Small intestine (tissue), 7 donors: ENCODE results near the gene CAPZA1. TPM values are rescaled to one million over a fixed set of nuclear protein-coding genes. Genes with fewer than 3 reads are reported as not detected.
A peak's percentile ranks its signal among the peaks of the same experiment; 100 is the strongest.
"Not testable (repeated sequence)": the region's sequence is repeated elsewhere in the genome, so short reads cannot be mapped to it uniquely, and the experiment has no call there.

Source experiments
- DNase-seq, 2 donors: peaks; one replicate each; pipeline versions ENCODE4 v3.0.0 to v3.0.0-alpha.2; 2013
- FAIRE-seq: peaks from 2 replicates; lab custom pipeline; 2012; peaks lifted over from hg19 to GRCh38; lab: Jason Lieb, UNC
- H3K27ac ChIP-seq, 3 donors: one replicate each; pipeline ENCODE4 v1.5.1; 2013; ENCODE audit warnings: low read length in 2 of 3, mild to moderate bottlenecking in 2 of 3, control low read depth in 1 of 3, inconsistent platforms in 1 of 3, low read depth in 1 of 3, moderate library complexity in 1 of 3
- H3K27me3 ChIP-seq, 3 donors: one replicate each; pipeline ENCODE4 v1.6.1; 2013; ENCODE audit warnings: low read length in 3 of 3, inconsistent platforms in 1 of 3; ENCODE audit not compliant: control insufficient read depth in 3 of 3, insufficient read depth in 3 of 3
- H3K36me3 ChIP-seq, 3 donors: one replicate each; pipeline ENCODE4 v1.6.1; 2013; ENCODE audit warnings: low read length in 3 of 3, inconsistent platforms in 1 of 3, low read depth in 1 of 3, mild to moderate bottlenecking in 1 of 3, moderate library complexity in 1 of 3; ENCODE audit not compliant: control insufficient read depth in 3 of 3, insufficient read depth in 2 of 3
- H3K4me1 ChIP-seq, 3 donors: one replicate each; pipeline ENCODE4 v1.6.1; 2013; ENCODE audit warnings: low read length in 2 of 3, inconsistent platforms in 1 of 3, low read depth in 1 of 3, mild to moderate bottlenecking in 1 of 3, moderate library complexity in 1 of 3; ENCODE audit not compliant: control insufficient read depth in 3 of 3, insufficient read depth in 2 of 3
- H3K4me3 ChIP-seq, 3 donors: one replicate each; pipeline ENCODE4 v1.5.1; 2013; ENCODE audit warnings: low read length in 3 of 3, control low read depth in 1 of 3, inconsistent platforms in 1 of 3, low read depth in 1 of 3, mild to moderate bottlenecking in 1 of 3, moderate library complexity in 1 of 3
- H3K9me3 ChIP-seq, 2 donors: one replicate each; pipeline ENCODE4 v1.6.1; 2013; ENCODE audit warnings: low read depth in 1 of 2, low read length in 1 of 2; ENCODE audit not compliant: control insufficient read depth in 2 of 2, insufficient read depth in 1 of 2
- WGBS, 3 donors: extraction: QIAGEN DNeasy Blood & Tissue Kit; methylation state at CpG; one replicate each; pipeline ENCODE4 v1.1.7; 2013; 5-methylcytosine and 5-hydroxymethylcytosine counted together
- polyA plus RNA-seq, 4 donors: library from polyadenylated mRNA; stranded (reverse) in 3 of 4; unstranded in 1 of 4; fragments of 200-250 nt in 3 of 4; fragments of 120-200 nt in 1 of 4; gene quantifications; one replicate each; pipeline versions ENCODE4 v1.2.1 to v1.2.3, GENCODE V29; 2013
- donor health status: healthy with polysubstance abuse.
- donor health status: control.
- donor health status: control.
- donor health status: Bipolar disorder and iron deficiency.
- donor health status: healthy.

The CAPZA1 gene
- polyA plus RNA-seq, 4 donors, result 76.2 to 111 (median 92.4) TPM

DNA sequence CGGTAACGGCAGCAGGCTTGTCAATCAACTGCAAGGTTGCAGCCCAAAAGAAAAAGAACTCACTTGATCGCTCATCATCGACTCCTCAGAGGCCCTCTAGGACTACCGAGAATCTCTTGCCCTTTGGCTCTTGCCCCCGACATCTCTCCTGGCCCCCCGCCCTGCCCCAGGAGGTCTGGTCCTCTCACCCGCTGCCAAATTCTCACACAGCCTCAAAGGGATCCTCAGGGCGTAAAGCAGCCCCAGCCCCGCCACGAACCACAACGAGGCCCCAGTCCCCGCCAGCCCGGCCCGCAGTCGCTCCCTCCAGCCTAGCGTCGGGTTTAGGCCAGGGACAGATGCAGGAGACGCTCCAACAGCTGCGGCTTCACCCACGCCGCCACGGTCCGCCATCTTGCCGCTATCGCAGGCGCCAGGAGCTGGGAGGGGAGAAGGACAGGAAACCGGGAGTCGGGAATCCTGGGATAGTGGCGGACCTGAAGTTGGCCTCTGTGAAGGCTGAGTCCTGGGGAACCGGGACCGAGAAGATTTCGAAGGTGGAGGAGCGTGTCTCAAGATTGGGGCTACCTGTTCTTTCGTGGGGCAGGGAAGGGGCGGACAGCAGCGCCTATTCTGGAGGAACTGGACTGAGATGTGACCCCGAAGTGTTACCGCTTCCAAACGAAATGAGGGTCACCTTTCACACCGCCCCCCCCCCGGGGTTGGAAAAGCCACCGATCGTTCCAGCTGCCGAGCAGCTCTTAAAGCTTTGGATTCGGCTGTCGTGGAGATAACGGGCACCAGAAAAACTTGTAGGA is 713 bp upstream of the CAPZA1 start, which contains the start of gene ST7L:
TSS of gene ST7L (minus strand) at position 421 of the 797 bp plus-strand sequence. CDS start at position 393, 28 bp downstream.
- Histone ChIP-seq H3K27me3 (no peaks in the 10 kb centered on the region), H3K4me1 (peaks cover 0 to 15% (median 4%) of the 10 kb centered on the region in 3 donors), H3K4me3 (peak within 1 kb of the TSS; percentile 89 to 98 (median 93)), H3K9me3 (no peaks in the 10 kb centered on the region), H3K27ac (peak within 1 kb of the TSS; percentile 94 to 100 (median 98)), H3K36me3 (peaks cover 0 to 18% (median 0%) of the 10 kb centered on the region in 3 donors)
- DNase-seq (peak; percentile 74 to 89), FAIRE-seq (no peak)
- 0 to 1% (median 0%) methylated on average over 48 of the region's 48 CpGs for WGBS, 3 donors

- no peak for DNase-seq
- no peaks in the 10 kb centered on the region for H3K9me3 ChIP-seq
- FAIRE-seq, result no peak
- peak overlapping the region; percentile 94 to 100 (median 98) for H3K27ac ChIP-seq
- peak overlapping the region; percentile 89 to 98 (median 93) for H3K4me3 ChIP-seq
- no peaks in the 10 kb centered on the region for H3K27me3 ChIP-seq
- H3K36me3 ChIP-seq, result peaks cover 0 to 16% (median 4%) of the 10 kb centered on the region in 3 donors
- H3K4me1 ChIP-seq, result peaks cover 0 to 15% (median 9%) of the 10 kb centered on the region in 3 donors
- 0 to 1% (median 1%) methylated on average over 6 of the region's 6 CpGs for WGBS, 3 donors
Measured at GRCh38 chr1:112620377-112620695, 704 bp downstream of the CAPZA1 start.

DNA sequence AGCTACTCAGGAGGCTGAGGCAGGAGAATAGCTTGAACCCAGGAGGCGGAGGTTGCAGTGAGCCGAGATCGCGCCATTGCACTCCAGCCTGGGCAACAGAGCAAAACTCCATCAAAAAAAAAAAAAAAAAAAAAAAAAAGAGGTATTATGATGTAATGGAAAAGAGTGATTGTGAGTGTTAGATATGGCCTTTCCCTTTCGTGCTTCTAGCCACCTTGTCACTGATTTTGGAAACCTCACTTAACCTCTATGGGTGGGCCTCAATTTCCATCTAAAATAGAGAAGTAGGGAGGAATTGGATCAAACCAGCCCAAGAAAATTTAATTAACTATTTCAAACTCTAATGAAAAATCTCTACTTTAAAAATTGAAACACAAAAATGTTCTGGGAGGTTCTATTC is 4.9 kb downstream of the CAPZA1 start:
- not testable (repeated sequence) for DNase-seq, H3K27me3 ChIP-seq, H3K27ac ChIP-seq, H3K4me3 ChIP-seq, H3K9me3 ChIP-seq, FAIRE-seq
- Histone ChIP-seq H3K36me3 (peaks cover 0 to 18% (median 10%) of the 10 kb centered on the region in 3 donors), H3K4me1 (peaks cover 0 to 11% (median 9%) of the 10 kb centered on the region in 3 donors)
- 84 to 95% (median 85%) methylated on average over 5 of the region's 5 CpGs for WGBS, 3 donors

DNA sequence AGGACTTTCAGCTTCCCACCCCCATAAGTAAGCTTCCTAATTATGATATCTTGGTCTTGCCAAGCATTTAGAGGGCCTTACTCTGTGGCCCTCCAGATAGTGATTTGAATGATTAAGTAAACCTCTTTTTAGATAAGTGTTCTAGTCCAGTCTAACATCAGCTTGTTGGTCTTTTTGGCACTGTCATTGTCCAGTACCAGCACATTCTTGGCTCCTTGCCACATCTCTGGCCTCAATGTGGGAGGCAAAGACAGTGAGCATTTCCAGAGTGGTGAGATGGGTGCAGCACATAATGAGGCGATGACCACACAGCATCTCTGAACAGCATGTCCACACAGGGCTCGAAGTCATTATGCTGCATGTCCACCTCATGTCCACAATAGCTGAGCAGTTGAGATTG is 6.1 kb downstream of the CAPZA1 start:
- H3K4me3 ChIP-seq, result no peak overlapping the region
- WGBS, 3 donors, result 93 to 96% (median 94%) methylated on average over 2 of the region's 2 CpGs
- peaks cover 0 to 9% (median 9%) of the 10 kb centered on the region in 3 donors for H3K4me1 ChIP-seq
- FAIRE-seq, result no peak
- H3K27ac ChIP-seq, result no peak overlapping the region
- no peaks in the 10 kb centered on the region for H3K27me3 ChIP-seq
- DNase-seq, result no peak
- no peaks in the 10 kb centered on the region for H3K9me3 ChIP-seq
- H3K36me3 ChIP-seq, result peaks cover 0 to 24% (median 10%) of the 10 kb centered on the region in 3 donors

- Histone ChIP-seq H3K4me3 (no peak overlapping the region), H3K36me3 (peaks cover 0 to 23% (median 10%) of the 10 kb centered on the region in 3 donors), H3K9me3 (no peaks in the 10 kb centered on the region), H3K27me3 (no peaks in the 10 kb centered on the region), H3K27ac (no peak overlapping the region), H3K4me1 (peaks cover 0 to 9% (median 6%) of the 10 kb centered on the region in 3 donors)
- FAIRE-seq, result no peak
- DNase-seq, result no peak
- WGBS, 3 donors, result 90 to 93% (median 92%) methylated on average over 5 of the region's 5 CpGs
Measured at GRCh38 chr1:112626193-112626592, 6.6 kb downstream of the CAPZA1 start.

DNA sequence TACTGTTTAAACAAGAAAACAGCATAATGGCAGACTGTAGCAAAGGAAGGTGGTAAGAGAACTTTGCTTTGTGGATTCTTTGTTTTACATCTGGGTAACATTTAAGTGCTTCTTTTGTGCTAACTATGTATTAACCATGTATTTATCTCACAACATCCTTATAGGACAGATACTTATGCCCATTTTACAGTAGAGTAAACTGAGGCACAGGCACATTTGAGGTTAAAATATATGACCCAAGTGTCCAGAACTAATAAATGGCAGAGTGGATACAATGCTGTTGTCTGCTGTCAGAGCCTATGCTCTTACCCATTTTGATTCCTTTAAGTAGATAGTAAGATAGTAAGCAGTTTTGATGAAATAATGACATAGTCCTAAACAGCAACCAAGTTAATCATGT is 7.3 kb downstream of the CAPZA1 start:
- DNase-seq, result no peak
- Histone ChIP-seq H3K4me1 (peaks cover 0 to 9% (median 4%) of the 10 kb centered on the region in 3 donors), H3K27me3 (no peaks in the 10 kb centered on the region), H3K9me3 (no peaks in the 10 kb centered on the region), H3K27ac (no peak overlapping the region), H3K4me3 (no peak overlapping the region), H3K36me3 (peaks cover 0 to 21% (median 10%) of the 10 kb centered on the region in 3 donors)
- no peak for FAIRE-seq

DNA sequence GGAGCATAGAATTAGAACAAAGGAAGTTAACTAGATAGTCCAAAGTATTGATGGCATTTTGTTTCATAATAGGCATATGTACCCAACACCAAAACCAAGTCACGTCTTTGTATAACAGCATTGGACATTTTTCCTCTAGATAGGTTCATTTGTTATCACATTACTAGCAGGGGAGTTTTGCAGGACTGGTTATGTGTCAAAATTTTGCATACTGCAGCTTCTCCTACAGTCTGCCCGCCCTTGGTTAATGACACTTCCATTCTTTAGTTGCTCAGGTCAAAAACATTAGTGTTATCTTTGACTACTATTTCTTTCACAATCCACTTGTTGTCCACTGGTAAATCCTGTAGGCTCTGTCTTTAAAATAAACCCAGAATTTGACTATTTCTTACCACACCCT is 8.9 kb downstream of the CAPZA1 start:
- 84 to 92% (median 87%) methylated on average over 2 of the region's 2 CpGs for WGBS, 3 donors

DNA sequence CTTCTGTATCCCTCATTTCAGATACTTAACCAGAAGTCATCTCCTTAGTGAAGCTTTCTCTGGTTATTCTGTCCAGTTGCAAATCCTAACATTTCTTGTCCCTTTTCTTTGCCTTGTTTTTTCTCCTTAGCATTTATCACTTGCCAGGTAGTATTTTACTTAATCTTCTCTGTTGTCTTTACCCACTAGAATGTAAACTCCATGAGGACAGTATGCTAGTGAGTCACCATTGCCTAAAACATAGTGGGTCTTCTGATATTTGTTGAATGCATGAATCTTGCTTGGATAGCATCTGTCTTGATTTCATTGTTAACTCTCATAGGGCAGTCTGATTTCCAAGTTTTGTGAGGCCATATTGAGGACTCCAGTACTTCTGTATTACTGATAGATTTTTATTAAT is 9.6 kb downstream of the CAPZA1 start:
- FAIRE-seq (no peak), DNase-seq (no peak)
- peaks cover 0 to 18% (median 10%) of the 10 kb centered on the region in 3 donors for H3K36me3 ChIP-seq
- H3K4me3 ChIP-seq, result no peak overlapping the region
- no peaks in the 10 kb centered on the region for H3K27me3 ChIP-seq
- no peaks in the 10 kb centered on the region for H3K9me3 ChIP-seq
- H3K27ac ChIP-seq, result no peak overlapping the region
- H3K4me1 ChIP-seq, result peaks cover 4 to 11% (median 4%) of the 10 kb centered on the region in 3 donors

More for the DNA sequence above, 8.9 kb downstream of the CAPZA1 start:
- peaks cover 4 to 11% (median 4%) of the 10 kb centered on the region in 3 donors for H3K4me1 ChIP-seq
- FAIRE-seq (no peak), DNase-seq (no peak)
- no peak overlapping the region for H3K27ac ChIP-seq
- H3K27me3 ChIP-seq, result no peaks in the 10 kb centered on the region
- H3K4me3 ChIP-seq, result no peak overlapping the region
- peaks cover 0 to 18% (median 10%) of the 10 kb centered on the region in 3 donors for H3K36me3 ChIP-seq
- H3K9me3 ChIP-seq, result no peaks in the 10 kb centered on the region
